ENCODE measurements around the gene GAL3ST2.
A peak's percentile ranks its signal among the peaks of the same experiment; 100 is the strongest.
"Not testable (repeated sequence)": the region's sequence is repeated elsewhere in the genome, so short reads cannot be mapped to it uniquely, and the experiment has no call there.

Gene GAL3ST2

GRCh38 chr2:241821460-241822263 lies 45.0 kb downstream of the GAL3ST2 start:
- no peak for DNase-seq

DNA sequence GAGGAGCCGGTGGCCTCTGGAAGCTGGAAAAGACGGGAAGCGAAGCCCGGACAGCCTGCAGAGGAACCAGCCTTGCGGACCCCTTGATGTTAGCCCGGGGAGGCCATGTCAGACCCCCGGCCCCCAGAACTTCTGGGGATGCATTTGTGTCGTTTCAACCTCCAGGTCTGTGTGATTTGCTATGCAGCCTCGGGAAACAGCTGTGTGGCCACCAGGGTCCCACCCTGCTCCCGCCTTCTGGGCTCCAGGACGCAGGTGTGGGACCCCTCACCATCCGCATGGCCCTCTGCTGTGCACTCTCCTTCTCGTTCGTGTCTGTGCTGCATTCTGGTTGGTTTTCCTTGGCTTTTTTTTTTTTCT lies 45.6 kb downstream of the GAL3ST2 start:
- DNase-seq = no peak

- not testable (repeated sequence) for DNase-seq
Measured at GRCh38 chr2:241823531-241824437, 47.2 kb downstream of the GAL3ST2 start.

DNA sequence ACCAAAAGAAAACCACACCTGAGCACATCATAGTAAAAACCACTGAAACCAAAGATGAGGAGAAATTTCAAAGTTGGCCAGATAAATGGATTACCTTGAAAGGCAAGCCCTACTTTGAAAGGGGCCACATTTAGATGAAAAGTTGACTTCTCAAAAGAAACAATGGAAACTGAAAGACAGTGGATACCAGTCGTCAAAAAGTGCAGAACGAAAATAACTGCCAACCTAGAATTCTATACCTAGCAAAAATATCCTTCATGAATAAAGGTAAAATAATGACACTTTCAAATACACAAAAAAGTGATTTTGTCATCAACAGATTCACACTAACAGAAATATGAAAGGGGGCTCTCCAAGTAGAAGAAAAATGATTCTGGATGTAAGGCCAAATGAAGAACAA lies 50.8 kb downstream of the GAL3ST2 start:
- no peak for DNase-seq

DNA sequence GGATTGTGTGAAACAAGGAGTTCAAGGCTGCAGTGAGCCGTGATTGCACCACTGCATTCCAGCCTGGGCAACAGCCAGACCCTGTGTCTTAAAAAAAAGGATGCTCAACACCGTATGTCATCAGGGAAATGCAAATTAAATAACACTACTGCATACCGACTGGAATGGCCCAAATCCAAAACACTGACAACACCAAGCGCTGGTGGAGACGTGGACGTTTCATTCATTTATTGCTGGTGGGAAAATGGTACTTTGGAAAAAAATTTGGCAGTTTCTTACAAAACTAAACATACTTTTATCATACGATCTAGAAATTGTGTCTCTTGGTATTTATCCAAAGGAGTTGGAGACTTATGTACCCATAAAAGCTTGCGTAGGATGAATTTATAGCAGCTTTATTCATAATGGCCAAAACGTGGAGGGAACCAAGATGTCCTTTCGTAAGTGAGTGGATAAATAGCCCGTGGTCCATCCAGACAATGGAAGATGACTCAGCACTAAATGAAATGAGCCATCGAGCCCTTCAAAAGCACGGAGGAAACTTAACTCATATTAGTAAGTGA lies 56.6 kb downstream of the GAL3ST2 start:
- DNase-seq = no peak

DNA sequence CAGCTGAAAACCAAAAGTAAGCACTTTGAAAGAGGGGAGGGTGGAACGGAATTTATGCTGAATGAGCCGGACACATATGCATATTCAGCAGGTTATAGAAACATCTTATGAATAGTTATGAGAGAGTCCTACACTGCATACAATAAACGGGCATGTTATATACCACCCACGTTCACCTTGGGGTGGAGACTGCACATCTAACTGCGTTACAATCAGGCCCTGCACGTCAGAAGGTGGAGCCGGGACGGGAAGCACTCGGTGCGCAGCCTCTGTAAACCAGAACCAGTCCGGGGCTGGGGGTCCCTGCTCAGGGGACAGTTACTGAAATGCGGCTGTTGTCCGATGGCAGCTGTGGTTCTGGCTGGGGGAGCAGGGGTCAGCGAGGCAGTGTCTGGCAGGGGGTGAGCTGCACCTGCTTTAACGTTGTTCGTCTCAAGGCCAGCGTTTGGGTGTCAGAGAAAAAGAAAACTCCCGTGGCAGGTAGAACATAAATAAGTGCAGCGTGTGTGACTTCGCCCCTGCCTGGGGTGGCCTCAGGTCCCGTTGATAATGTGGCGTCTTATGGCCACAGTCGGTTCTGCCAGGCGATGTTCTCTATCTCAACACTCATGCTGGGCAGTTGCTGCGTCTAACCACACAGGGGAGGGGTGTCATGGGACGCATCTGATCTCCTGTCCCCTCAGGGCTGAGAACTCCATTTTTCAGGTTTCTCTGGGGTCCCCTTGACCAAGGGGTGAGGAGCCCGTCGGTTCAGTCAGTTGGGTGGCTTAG lies 57.3 kb downstream of the GAL3ST2 start:
- DNase-seq = not testable (repeated sequence)

DNA sequence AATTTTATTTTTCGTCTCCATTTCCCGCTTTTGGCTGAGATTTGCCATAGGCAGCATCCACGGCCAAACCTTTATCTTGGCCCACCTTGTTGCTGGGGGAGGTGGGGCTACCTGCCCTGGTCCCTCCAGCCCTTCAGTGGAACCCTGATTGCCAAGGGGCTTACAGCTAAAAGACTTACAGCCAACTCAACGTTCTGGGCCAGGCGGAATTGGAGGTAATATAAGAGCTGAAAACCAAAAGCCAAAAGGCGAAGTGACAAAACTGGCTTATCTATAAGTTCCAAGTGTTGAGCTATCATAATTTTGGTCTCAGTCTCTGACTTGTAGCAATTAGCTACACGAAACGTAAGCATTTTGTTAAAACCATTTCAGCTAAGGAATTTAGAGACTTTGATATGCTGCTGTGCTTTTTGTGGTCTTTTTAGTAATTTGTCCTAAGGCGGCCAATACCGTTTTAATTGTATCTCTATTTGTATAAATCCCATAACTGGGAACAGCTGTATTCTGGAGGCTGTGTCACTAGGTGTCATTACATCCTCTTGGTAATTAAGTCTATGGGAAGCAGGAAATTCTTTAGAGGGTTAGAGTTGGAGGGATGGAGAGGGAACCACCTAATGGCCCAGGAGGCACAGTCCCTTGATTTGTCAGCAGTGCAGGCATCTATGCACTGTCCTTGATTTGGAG lies 58.0 kb downstream of the GAL3ST2 start:
- DNase-seq = no peak

GRCh38 chr2:241835611-241836010 lies 59.0 kb downstream of the GAL3ST2 start:
- DNase-seq = no peak

- DNase-seq = no peak
Measured at GRCh38 chr2:241836292-241836691, 59.7 kb downstream of the GAL3ST2 start.

DNA sequence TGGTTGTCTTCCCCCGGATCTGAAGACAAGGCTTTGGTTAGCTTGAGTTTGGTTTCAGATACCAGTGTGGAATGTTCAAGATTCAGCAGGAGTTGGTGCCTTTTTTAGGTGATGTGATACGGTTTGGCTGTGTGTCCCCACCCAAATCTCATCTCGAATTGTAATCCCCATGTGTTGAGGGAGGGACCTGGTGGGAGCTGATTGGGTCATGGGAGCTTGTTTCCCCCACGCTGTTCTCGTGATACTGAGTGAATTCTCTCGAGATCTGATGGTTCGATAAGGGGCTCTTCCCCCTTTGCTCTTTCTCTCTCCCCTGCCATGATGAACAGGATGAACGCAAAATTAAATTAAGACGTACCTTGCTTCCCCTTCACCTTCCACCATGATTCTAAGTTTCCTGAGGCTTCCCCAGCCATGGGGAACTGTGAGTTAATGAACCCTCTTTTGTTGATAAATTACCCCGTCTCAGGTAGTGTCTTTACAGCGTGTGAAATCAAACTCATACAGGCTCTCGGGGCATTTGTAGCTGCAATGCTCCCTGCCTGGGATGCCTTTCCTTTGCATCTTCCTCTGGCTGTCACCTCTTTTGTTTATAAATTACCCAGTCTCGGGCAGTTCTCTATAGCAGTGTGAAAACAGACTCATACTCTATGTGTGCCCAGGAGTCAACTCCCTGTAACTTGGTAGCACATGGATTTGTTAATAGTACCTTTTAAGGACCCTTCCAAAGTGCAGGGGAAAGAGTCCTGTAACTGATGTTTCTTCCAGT lies 60.8 kb downstream of the GAL3ST2 start:
- no peak for DNase-seq

- no peak for DNase-seq
Measured at GRCh38 chr2:241841181-241842066, 64.8 kb downstream of the GAL3ST2 start.

- DNase-seq = no peak
Measured at GRCh38 chr2:241842067-241842415, 65.4 kb downstream of the GAL3ST2 start.

DNA sequence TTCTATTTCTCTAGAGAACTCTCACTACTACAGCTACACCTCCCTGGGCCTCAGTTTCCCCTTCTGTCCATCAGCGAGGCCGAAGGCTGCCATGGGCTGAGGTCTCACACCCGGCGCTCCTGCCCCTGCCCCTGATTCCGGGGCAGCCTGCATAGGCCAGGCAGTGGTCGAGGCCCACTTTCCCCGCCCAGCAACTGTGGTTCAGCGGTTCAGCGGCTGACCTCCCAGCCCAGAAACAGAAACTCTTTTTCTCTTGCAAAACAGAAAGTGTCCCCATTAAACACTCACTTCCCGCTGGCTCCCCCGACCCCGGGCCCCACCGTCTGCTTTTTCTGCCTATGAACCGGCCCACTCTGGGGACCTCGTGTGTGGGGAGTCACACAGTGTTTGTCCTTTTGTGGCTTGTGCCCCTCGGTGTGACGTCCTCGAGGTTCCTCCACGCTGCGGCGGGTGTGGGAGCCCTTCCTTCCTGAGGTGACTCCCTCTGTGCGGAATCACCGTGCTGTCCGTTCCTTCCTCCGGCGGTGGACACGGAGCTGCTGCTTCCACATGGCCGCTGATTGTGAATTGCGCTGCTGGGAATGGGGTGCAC lies 66.1 kb downstream of the GAL3ST2 start:
- no peak for DNase-seq

DNA sequence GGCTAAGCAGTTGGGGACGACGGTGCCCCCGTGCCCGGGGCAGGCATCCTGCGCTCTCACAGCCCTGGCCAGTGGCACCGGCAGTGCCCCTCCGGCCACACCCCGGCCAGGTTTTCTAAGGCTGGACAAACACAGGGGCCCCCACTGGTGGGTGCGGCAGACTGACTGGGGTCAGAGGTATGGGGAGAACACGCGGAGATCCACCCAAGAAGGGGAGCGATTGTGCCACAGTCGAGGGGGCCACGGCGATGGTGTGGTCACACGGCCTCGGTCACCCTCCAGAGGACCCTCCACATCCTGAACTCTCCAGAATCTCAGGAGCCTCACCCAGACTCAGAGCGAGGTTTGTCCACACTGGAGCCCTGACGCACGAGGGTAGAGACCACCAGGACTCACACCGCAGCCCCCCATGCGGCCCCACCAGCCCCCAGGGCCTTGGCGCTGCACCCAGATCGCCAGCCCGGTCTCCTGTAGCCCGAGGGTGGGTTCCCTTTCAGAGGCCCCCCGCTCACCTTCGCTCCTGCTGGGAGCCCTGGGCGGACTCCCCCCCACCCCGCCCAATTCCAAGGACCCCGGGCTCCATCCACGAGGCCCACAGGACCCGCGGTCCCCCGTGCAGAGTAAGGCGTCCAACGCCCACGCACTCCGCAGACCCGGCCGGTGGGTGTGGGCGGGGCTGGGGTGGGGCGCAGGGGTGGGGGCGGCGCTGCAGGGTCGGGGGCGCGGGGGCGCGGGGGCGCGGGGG lies 66.9 kb downstream of the GAL3ST2 start:
- no peak for DNase-seq

DNA sequence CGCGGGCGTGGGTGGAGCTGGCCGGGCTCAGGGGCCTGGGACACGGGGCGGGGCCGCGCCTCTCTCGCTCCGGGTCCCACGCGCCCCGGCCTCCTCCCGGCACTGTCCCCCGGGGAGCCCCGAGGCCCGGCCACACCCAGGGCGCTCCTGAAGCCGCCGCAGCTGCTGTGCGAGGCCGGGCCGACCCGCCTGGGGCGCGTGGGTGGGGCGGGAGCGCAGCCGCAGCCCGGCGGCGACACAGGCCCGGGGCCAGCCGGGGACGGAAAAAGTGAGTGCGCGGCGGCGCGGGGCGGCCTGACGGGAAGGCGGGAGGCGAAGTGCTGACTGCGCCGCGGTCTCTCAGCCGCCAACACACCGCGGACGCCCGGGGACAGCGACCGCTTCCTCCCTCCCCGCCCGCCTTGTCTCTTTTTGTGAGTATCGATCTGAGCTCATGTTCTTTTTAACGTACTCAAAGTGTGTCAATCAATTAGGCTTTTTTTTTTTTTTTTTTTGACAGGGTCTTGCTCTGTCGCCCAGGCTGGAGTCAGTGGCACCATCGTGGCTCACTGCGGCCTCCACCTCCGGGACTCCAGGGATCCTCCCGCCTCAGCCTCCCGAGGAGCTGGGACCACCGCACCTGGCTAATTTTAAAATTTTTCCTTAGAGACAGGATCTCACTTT lies 67.6 kb downstream of the GAL3ST2 start:
- DNase-seq = peak; percentile 70

DNA sequence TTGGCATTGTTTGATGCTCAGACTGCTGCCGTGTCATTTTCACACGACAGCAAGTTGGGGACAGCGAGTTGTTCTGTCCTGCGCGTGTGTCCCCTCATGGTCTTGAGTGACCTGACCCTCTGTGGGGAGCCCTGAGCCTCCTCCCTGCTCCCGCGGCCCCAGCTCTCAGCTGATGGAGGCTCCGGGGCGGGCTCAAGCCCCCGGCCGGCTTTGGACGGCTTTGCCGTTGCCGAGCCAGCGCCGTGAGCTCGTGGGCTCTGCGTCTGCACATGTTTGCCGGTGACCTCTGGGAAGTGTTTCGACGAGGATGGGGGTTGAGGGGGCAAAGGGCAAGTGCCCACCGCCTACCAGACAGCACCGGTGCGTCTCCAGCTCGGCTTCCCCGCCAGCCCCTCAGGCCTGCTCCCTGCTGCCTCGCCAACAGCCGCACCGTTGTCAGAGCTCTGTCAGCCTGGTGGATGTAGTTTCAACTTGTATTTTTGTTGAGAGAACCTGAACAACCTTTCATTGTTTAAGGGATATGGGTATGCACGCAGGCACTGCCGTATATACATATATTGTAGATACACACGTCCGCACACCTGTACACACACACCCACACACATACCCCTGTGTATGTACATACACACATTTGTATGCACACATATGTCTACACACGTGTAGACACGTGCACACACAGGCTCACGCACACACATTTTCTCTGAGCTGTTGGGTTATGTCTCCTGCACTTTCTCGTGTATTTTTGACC lies 68.4 kb downstream of the GAL3ST2 start:
- DNase-seq = no peak

- no peak for DNase-seq
Measured at GRCh38 chr2:241846406-241846805, 69.8 kb downstream of the GAL3ST2 start.

All from activated T-cell treated with anti-CD3 and anti-CD28 coated beads for 4 hours (primary cell).